H1 (cell line): ENCODE measurements around the gene PTX4. TPM values are rescaled to one million over a fixed set of nuclear protein-coding genes. Genes with fewer than 3 reads are reported as not detected.

Source experiments
- CTCF ChIP-seq, 3 experiments: IDR thresholded peaks; 1 replicate in 2 of 3; 2 replicates in 1 of 3; pipeline versions ENCODE4 v1.5.1 to v1.6.1; 2011; ENCODE audit warnings: low read length in 3 of 3, mild to moderate bottlenecking in 3 of 3, inconsistent platforms in 2 of 3, low read depth in 1 of 3, moderate library complexity in 1 of 3; ENCODE audit not compliant: insufficient read depth in 1 of 3; ENCODE audit errors: control extremely low read depth in 1 of 3
- POLR2A ChIP-seq, 2 experiments: IDR thresholded peaks; 1 replicate in 1 of 2; 2 replicates in 1 of 2; pipeline ENCODE4 v1.6.1; 2011; ENCODE audit warnings: low read depth in 2 of 2, low read length in 2 of 2, mild to moderate bottlenecking in 2 of 2; ENCODE audit errors: control extremely low read depth in 1 of 2
- polyA plus RNA-seq, 7 experiments: library from polyadenylated mRNA; depleted of rRNA in 3 of 7; stranded (reverse) in 5 of 7; unstranded in 2 of 7; fragments of >200 nt in 5 of 7; fragments of 200-250 nt in 2 of 7; gene quantifications; 1 replicate in 5 of 7; 2 replicates in 1 of 7; 4 replicates in 1 of 7; pipeline versions ENCODE4 v1.2.1 to v1.2.3, GENCODE V29; 2011 to 2013; ENCODE audit warnings: missing spikeins in 2 of 7, mixed read lengths in 2 of 7
- total RNA-seq: library from RNA; stranded (reverse); fragmentation: NEBNext Ultra II Directional; extraction: Animal tissue kit (Norgen Biotek cat#: 25700); gene quantifications from 2 replicates; pipeline ENCODE4 v1.2.1, GENCODE V29; 2021

Gene PTX4
- total and polyA plus RNA-seq, 2 of the 8 experiments (the other 6 are each of a cell fraction or from before 2014, with no cell fraction given) = not detected

- TF ChIP-seq CTCF (IDR thresholded peaks at IDR 0.05; ENCODE audit: control extremely low read depth in 1 of 3, insufficient read depth in 1 of 3, low read depth in 1 of 3, low read length in 3 of 3) (no peak), POLR2A (IDR thresholded peaks at IDR 0.05; ENCODE audit: control extremely low read depth in 1 of 2, low read depth in 2 of 2, low read length in 2 of 2) (no peak)
- TF ChIP-seq, all 59 proteins: peak for 0
Measured at GRCh38 chr16:1508494-1509187, 19.9 kb upstream of the PTX4 start (continued).
